Colonic mucosa (tissue), 4 donors: Measurements from ENCODE around the gene CPNE6. TPM values are rescaled to one million over a fixed set of nuclear protein-coding genes. Genes with fewer than 3 reads are reported as not detected.

Experiments
- DNase-seq: peaks from one replicate; pipeline ENCODE4 v3.0.0-alpha.2; 2020
- H3K27ac ChIP-seq: fragments of 200-600 bp; one replicate; pipeline ENCODE4 v1.8.0; 2021
- H3K27me3 ChIP-seq: fragments of 200-600 bp; one replicate; pipeline ENCODE4 v1.8.0; 2021
- H3K36me3 ChIP-seq: fragments of 200-600 bp; one replicate; pipeline ENCODE4 v1.8.0; 2021
- H3K4me1 ChIP-seq: fragments of 200-600 bp; one replicate; pipeline ENCODE4 v1.8.0; 2021; ENCODE audit warnings: mild to moderate bottlenecking
- H3K4me3 ChIP-seq: fragments of 200-600 bp; one replicate; pipeline ENCODE4 v1.8.0; 2021
- H3K9ac ChIP-seq, 2 donors: one replicate each; pipeline ENCODE4 v1.7.0; 2013; ENCODE audit warnings: control low read depth in 2 of 2, low read depth in 2 of 2, low read length in 2 of 2
- H3K9me3 ChIP-seq: fragments of 200-600 bp; one replicate; pipeline ENCODE4 v1.8.0; 2021
- intact Hi-C: fragments of 100-400 bp; cut with DNase I; formaldehyde crosslinking; loops from one replicate; pipeline ENCODE4 v1.14.1; 2022
- total RNA-seq, 2 donors: library from RNA; stranded (reverse); fragmentation: NEBNext Ultra II Directional in 1 of 2; extraction: Animal tissue kit (Norgen Biotek cat#: 25700) in 1 of 2; gene quantifications; one replicate each; pipeline ENCODE4 v1.2.1, GENCODE V29; 2021
- TF ChIP-seq, protein P1 (sequence below): fragments of 200-600 bp; IDR thresholded peaks from one replicate; pipeline ENCODE4 v1.8.0; 2022; ENCODE audit warnings: antibody characterized with exemption, mild to moderate bottlenecking
- donor health status: healthy.
- donor health status: DM: no; HTN: no; CAD: no.
- donor health status: DM: no; HTN: no; CAD: no.

Gene CPNE6
- total RNA-seq, 2 donors from 2014 or later, result 0.45 TPM; not detected in 1

DNA sequence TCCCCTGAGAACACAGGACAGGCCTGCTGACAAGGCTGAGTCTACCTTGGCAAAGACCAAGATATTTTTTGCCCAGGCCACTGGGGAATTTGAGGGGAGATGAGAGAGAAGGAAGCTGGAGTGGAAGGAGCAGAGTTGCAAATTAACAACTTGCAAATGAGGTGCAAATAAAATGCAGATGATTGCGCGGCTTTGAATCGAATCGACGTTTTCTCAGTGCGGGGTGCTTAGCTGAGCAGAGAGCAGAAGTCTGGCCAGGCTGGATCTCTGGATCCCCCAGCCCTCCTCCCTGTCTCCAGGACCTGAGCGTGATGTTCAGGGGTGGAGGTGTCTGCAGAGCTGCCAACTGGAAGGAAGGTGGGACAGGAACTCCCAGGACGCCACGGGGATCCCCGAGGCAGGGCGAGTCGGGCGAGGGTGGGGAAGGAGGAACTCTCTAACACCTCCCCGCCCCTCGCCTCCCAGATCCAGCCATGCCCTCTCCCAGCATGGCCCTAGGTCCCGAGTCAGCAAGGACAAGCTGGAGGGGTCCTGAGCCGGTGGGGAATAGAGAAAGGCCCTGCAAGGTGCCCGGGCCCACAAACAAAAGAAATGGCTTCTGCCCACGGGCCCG, 20.1 kb upstream of the CPNE6 start:
- Histone ChIP-seq H3K4me1 (no peaks in the 10 kb centered on the region), H3K27ac (no peak overlapping the region), H3K9ac (peak overlapping the region; percentile 57 to 68), H3K9me3 (no peaks in the 10 kb centered on the region), H3K27me3 (peaks cover 5% of the 10 kb centered on the region), H3K4me3 (peak overlapping the region; percentile 52), H3K36me3 (no peaks in the 10 kb centered on the region)
- intact Hi-C loops, result no loop called here
- DNase-seq, result peak; percentile 71
- TF ChIP-seq, protein P1, sequence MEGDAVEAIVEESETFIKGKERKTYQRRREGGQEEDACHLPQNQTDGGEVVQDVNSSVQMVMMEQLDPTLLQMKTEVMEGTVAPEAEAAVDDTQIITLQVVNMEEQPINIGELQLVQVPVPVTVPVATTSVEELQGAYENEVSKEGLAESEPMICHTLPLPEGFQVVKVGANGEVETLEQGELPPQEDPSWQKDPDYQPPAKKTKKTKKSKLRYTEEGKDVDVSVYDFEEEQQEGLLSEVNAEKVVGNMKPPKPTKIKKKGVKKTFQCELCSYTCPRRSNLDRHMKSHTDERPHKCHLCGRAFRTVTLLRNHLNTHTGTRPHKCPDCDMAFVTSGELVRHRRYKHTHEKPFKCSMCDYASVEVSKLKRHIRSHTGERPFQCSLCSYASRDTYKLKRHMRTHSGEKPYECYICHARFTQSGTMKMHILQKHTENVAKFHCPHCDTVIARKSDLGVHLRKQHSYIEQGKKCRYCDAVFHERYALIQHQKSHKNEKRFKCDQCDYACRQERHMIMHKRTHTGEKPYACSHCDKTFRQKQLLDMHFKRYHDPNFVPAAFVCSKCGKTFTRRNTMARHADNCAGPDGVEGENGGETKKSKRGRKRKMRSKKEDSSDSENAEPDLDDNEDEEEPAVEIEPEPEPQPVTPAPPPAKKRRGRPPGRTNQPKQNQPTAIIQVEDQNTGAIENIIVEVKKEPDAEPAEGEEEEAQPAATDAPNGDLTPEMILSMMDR, result no peak

DNA sequence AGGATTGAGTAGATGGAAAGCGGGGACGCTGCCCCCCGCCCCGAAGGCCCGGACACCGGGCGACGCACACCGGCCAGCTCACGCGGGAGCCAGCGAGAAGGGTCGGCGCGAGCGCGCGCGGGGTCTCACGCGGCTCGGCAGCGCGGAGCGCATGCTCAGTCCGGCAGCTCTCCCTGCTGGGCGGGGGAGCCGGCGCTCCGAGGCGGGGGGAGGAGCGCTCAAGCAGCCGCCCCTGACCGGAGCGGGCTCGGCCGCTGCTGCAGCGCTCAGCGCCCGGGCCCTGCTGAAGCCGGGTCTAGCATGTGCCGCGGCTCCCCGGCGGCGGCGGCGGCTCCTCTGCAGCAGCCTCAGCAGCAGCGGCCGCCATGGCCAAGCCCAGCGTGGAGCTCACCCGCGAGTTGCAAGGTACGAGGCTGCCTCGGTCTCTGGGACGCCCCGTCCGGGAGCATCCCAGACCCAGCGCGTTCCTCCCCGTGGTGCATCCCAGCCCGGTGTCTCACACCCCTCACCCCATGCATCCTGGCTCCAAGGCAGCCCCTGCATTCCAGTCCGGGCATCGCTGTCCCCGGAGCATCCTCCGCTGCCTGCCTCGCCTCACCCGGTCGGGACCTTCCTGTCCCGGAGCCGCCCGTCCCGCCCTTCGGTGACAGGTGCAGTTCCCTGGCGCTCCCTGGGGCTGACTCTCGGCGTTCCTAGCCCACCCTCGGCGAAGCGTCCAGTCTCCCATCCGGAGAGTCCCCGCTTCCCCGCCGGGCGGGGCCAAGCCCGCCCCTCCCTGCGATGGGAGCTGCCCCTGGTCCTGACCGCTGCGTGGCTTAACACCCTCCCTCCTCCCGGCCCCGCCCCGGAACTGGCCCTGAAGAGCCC, 19.3 kb upstream of the CPNE6 start, which contains the start of gene CARMIL3:
Gene CARMIL3 (plus strand): TSS at position 221 of the 867 bp plus-strand sequence. CDS start 145 bp downstream, at position 366.
- H3K27me3 ChIP-seq, result peaks cover 5% of the 10 kb centered on the region
- H3K36me3 ChIP-seq, result no peaks in the 10 kb centered on the region
- TF ChIP-seq, protein P1, result no peak
- no peaks in the 10 kb centered on the region for H3K9me3 ChIP-seq
- DNase-seq, result peak; percentile 82
- H3K27ac ChIP-seq, result no peak within 1 kb of the TSS
- H3K4me1 ChIP-seq, result no peaks in the 10 kb centered on the region
- peak within 1 kb of the TSS; percentile 57 to 68 for H3K9ac ChIP-seq
- intact Hi-C loops, result no loop called here
- peak within 1 kb of the TSS; percentile 52 for H3K4me3 ChIP-seq

DNA sequence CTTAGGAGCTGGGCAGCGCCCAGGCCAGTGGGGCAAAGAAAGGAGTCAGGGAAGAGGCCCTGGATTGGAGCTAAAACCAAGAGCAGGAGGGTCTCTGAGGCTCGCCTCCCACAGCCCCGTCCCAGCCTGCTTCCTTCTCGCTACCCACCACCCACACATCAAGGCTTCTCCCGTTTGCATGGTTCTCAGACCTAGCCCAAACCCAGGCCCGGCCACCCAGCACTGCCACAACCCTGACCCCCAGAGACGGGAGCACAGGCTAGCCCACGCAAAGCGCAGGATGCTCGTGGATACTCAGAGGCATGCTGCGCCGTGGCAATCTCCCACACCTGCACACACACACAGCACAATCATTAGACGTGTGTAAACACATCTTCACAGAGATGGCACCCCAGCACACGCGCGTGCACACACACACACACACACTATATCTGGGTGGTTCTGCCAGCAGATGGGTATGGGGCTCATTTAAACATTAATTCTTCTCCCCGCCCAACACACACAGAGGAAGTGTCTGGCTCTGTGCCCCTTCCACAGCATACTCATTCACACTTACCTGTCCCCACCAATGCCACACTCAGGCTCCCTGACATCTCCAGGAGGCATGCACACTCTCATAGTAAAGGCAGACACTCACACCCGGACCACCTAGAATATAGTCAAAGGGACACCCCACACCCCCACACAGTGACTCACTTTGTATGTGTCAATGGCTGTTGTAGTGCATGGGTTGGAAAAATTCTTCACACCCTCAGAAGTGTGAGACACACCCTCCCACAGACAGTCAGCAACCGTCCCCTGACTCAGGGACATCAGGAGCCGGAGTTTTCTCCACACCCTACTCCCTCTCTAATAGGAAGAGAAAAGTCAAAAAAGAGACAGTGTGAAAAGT, 18.5 kb upstream of the CPNE6 start:
- Histone ChIP-seq H3K36me3 (no peaks in the 10 kb centered on the region), H3K27ac (no peak overlapping the region), H3K4me1 (no peaks in the 10 kb centered on the region), H3K4me3 (no peak overlapping the region), H3K9me3 (no peaks in the 10 kb centered on the region), H3K9ac (no peak overlapping the region), H3K27me3 (peaks cover 5% of the 10 kb centered on the region)
- peak; percentile 16 for DNase-seq
- intact Hi-C loops, result no loop called here
- TF ChIP-seq, protein P1, result no peak

DNA sequence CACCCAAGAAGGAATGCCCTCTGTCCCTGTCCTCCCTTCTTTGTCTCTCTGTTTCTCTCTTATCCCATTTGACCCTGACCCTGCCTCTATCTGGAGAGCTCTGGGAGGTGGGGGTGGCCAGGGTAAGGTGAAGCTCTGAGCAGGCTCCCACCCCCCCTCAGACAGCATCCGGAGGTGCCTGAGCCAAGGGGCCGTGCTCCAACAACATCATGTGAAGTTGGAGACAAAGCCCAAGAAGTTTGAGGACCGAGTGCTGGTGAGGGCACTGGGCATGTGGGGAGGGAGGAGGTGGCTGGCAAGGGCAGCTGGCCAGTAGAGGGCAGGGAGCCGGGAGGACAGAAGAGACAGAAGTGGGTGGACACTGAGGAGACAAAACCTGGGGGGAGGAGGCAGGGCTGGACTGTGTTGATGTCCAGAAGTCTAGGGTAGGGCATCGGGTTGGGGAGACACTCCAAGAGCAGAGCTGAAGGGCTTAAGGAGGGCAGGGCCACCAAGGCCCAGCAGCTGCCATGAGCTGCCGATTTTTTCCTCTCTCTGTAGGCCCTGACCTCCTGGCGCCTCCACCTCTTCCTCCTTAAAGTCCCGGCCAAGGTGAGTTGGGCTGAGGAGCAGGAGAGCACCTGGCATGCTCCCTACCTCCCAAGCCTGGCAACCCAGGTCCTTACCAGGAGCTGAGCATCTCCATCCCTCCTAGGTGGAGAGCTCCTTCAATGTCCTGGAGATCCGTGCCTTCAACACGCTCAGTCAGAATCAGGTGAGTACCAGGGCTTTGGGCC, 17.6 kb upstream of the CPNE6 start:
- Histone ChIP-seq H3K27me3 (peaks cover 5% of the 10 kb centered on the region), H3K36me3 (no peaks in the 10 kb centered on the region), H3K27ac (no peak overlapping the region), H3K9ac (no peak overlapping the region), H3K4me1 (no peaks in the 10 kb centered on the region), H3K9me3 (no peaks in the 10 kb centered on the region), H3K4me3 (no peak overlapping the region)
- intact Hi-C loops, result no loop called here
- TF ChIP-seq, protein P1, result no peak
- DNase-seq, result peak; percentile 13
